Neural cell (in vitro differentiated cells): ENCODE results near the gene ANKFN1.

Experiments used
- CTCF ChIP-seq: fragments of 450-650 bp; IDR thresholded peaks from 2 replicates; pipeline ENCODE4 v1.5.1; 2014; ENCODE audit warnings: antibody characterized with exemption, mild to moderate bottlenecking, moderate library complexity; ENCODE audit not compliant: poor library complexity, severe bottlenecking
- EZH2 ChIP-seq: fragments of 200-600, 300-800 bp; shearing (Covaris generic), sonication (generic); IDR thresholded peaks from 2 replicates; pipeline ENCODE4 v1.6.1; 2014; ENCODE audit warnings: antibody characterized with exemption, low read length, borderline replicate concordance, mild to moderate bottlenecking; ENCODE audit not compliant: insufficient read depth, poor library complexity, severe bottlenecking
- POLR2AphosphoS5 ChIP-seq: IDR thresholded peaks from 2 replicates; pipeline ENCODE4 v1.6.1; 2012
- REST ChIP-seq: IDR thresholded peaks from 2 replicates; pipeline ENCODE4 v1.6.1; 2012; ENCODE audit warnings: borderline replicate concordance
- TAF1 ChIP-seq: IDR thresholded peaks from 2 replicates; pipeline ENCODE4 v1.6.1; 2012; ENCODE audit warnings: low read depth

DNA sequence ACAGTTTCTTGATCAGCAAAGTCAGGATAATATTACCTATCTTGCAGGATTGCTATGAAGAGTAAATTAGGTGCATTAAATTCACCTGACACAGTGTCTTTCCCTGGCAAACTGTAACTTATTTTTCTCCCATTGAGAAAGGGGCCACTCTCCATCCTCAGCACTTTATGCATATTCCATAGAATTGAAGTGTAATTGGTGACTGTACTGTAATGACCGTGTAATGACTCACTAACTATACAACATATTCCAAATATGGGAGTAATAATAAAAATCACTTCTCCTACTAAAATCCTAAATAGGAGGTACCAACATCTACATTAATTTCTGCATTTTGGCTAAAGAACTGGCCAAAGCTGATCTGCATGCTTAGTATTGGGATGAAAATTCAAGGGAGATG, 298.4 kb downstream of the ANKFN1 start:
- no peak for TF ChIP-seq POLR2AphosphoS5
- TF ChIP-seq CTCF: no peak
- TF ChIP-seq EZH2: no peak
- no peak for TF ChIP-seq TAF1
- no peak for TF ChIP-seq REST
